Activated T-helper 9 cell treated with anti-CD3 and anti-CD28 coated beads, Interleukin-2, amount 50 U/mL, for 16 hours (primary cell): ENCODE data around the gene RETREG3.
"Not testable (repeated sequence)": the region's sequence is repeated elsewhere in the genome, so short reads cannot be mapped to it uniquely, and the experiment has no call there.

ENCODE experiments used
- DNase-seq: peaks from one replicate; pipeline ENCODE4 v3.0.0-alpha.2; 2020; ENCODE audit warnings: low read depth

Gene RETREG3

GRCh38 chr17:42553161-42553818, 55.9 kb downstream of the RETREG3 start:
- DNase-seq: no peak

GRCh38 chr17:42552736-42553135, 56.4 kb downstream of the RETREG3 start, which contains the start of gene HSD17B1:
Gene HSD17B1 (plus strand): TSS chr17:42552923. CDS start chr17:42552934, 11 bp downstream.
- DNase-seq: not testable (repeated sequence)

GRCh38 chr17:42548993-42549755, 60.0 kb downstream of the RETREG3 start:
- DNase-seq: no peak

- peak; percentile 75 for DNase-seq
Observed at GRCh38 chr17:42548070-42548837, 60.9 kb downstream of the RETREG3 start.

GRCh38 chr17:42547698-42548069, 61.5 kb downstream of the RETREG3 start:
- no peak for DNase-seq

- no peak for DNase-seq
Observed at GRCh38 chr17:42547001-42547461, 62.1 kb downstream of the RETREG3 start.

GRCh38 chr17:42545755-42546505, 63.2 kb downstream of the RETREG3 start:
- not testable (repeated sequence) for DNase-seq

- DNase-seq: no peak
Observed at GRCh38 chr17:42544874-42545283, 64.3 kb downstream of the RETREG3 start.

- DNase-seq: no peak
Observed at GRCh38 chr17:42543190-42544079, 65.7 kb downstream of the RETREG3 start.

- no peak for DNase-seq
Observed at GRCh38 chr17:42541041-42541833, 67.9 kb downstream of the RETREG3 start.

- DNase-seq: not testable (repeated sequence)
Observed at GRCh38 chr17:42540558-42540957, 68.6 kb downstream of the RETREG3 start.

GRCh38 chr17:42538482-42538881, 70.7 kb downstream of the RETREG3 start:
- no peak for DNase-seq

- no peak for DNase-seq
Observed at GRCh38 chr17:42537826-42538451, 71.2 kb downstream of the RETREG3 start.

GRCh38 chr17:42537156-42537805, 71.9 kb downstream of the RETREG3 start:
- no peak for DNase-seq

GRCh38 chr17:42536372-42537155, 72.6 kb downstream of the RETREG3 start:
- DNase-seq: peak; percentile 61

GRCh38 chr17:42536048-42536371, 73.2 kb downstream of the RETREG3 start, which contains the start of gene NAGLU:
Gene NAGLU (plus strand): TSS chr17:42536241. CDS start chr17:42536273, 32 bp downstream.
- DNase-seq: peak; percentile 76

- DNase-seq: no peak
Observed at GRCh38 chr17:42535155-42536047, 73.8 kb downstream of the RETREG3 start.
